GM23338 (cell line): Measurements from ENCODE around the gene OAS3. TPM values are rescaled to one million over a fixed set of nuclear protein-coding genes. Genes with fewer than 3 reads are reported as not detected.

Source experiments
- ATAC-seq: fragments of 200-7000 bp; cut with Tn5 transposase; 3 replicates; pipeline ENCODE4 v1.9.1; 2020
- DNase-seq: peaks from one replicate; pipeline ENCODE4 v3.0.0-alpha.2; 2015; ENCODE audit warnings: low spot score
- H2AFZ ChIP-seq: fragments of 200-600 bp; sonication (generic); 2 replicates; pipeline ENCODE4 v1.8.0; 2016; ENCODE audit warnings: antibody characterized with exemption, mild to moderate bottlenecking, moderate library complexity
- H3F3A ChIP-seq: fragments of 200-600 bp; sonication (generic); replicated peaks from 2 replicates; pipeline ENCODE4 v1.8.0; 2017; ENCODE audit warnings: antibody characterized with exemption, mixed run types, low read depth
- H3K27ac ChIP-seq: fragments of 200-600 bp; sonication (generic); 2 replicates; pipeline ENCODE4 v1.6.1; 2016; ENCODE audit warnings: low read depth
- H3K27me3 ChIP-seq: fragments of 200-600 bp; sonication (generic); 2 replicates; pipeline ENCODE4 v1.8.0; 2016; ENCODE audit warnings: mild to moderate bottlenecking, mixed run types, moderate library complexity; ENCODE audit not compliant: insufficient read depth
- H3K36me3 ChIP-seq: fragments of 200-600 bp; sonication (generic); 2 replicates; pipeline ENCODE4 v1.8.0; 2016; ENCODE audit warnings: mild to moderate bottlenecking; ENCODE audit not compliant: insufficient read depth
- H3K4me1 ChIP-seq: fragments of 200-600 bp; sonication (generic); 2 replicates; pipeline ENCODE4 v1.8.0; 2016; ENCODE audit warnings: mild to moderate bottlenecking, moderate library complexity; ENCODE audit not compliant: insufficient read depth
- H3K4me2 ChIP-seq: fragments of 200-600 bp; sonication (generic); 2 replicates; pipeline ENCODE4 v1.7.1; 2017; ENCODE audit warnings: mixed run types
- H3K4me3 ChIP-seq: fragments of 200-600 bp; sonication (generic); 2 replicates; pipeline ENCODE4 v1.6.1; 2016; ENCODE audit warnings: mixed run types
- H3K79me2 ChIP-seq: fragments of 200-600 bp; sonication (generic); replicated peaks from 2 replicates; pipeline ENCODE4 v1.8.0; 2017; ENCODE audit warnings: mild to moderate bottlenecking; ENCODE audit not compliant: insufficient read depth
- H3K9me2 ChIP-seq: fragments of 200-600 bp; sonication (generic); 2 replicates; pipeline ENCODE4 v1.8.0; 2017; ENCODE audit not compliant: insufficient read depth
- H4K20me1 ChIP-seq: fragments of 200-600 bp; sonication (generic); replicated peaks from 2 replicates; pipeline ENCODE4 v1.8.0; 2017; ENCODE audit warnings: mild to moderate bottlenecking; ENCODE audit not compliant: insufficient read depth
- H3K27ac Mint-ChIP-seq: 2 replicates; pipeline ENCODE4 v1.8.0; 2020; ENCODE audit warnings: inconsistent platforms, mild to moderate bottlenecking, moderate library complexity, mixed read lengths
- H3K27me3 Mint-ChIP-seq: 3 replicates; pipeline ENCODE4 v1.8.0; 2022; ENCODE audit warnings: low read depth, mild to moderate bottlenecking, moderate library complexity, mixed read lengths, inconsistent platforms; ENCODE audit not compliant: insufficient read depth, poor library complexity
- H3K36me3 Mint-ChIP-seq: 3 replicates; pipeline ENCODE4 v1.8.0; 2021; ENCODE audit warnings: low read depth, mild to moderate bottlenecking, inconsistent platforms, moderate library complexity, mixed read lengths
- H3K4me1 Mint-ChIP-seq: 3 replicates; pipeline ENCODE4 v1.8.0; 2020; ENCODE audit warnings: mild to moderate bottlenecking, inconsistent platforms, mixed read lengths
- H3K4me3 Mint-ChIP-seq: 3 replicates; pipeline ENCODE4 v1.8.0; 2021; ENCODE audit warnings: moderate library complexity, mild to moderate bottlenecking, inconsistent platforms, mixed read lengths
- H3K9me3 Mint-ChIP-seq: 3 replicates; pipeline ENCODE4 v1.8.0; 2020; ENCODE audit warnings: moderate library complexity, mild to moderate bottlenecking, inconsistent platforms, mixed read lengths
- EZH2phosphoT487 ChIP-seq: fragments of 200-600 bp; sonication (generic); IDR thresholded peaks from one replicate; pipeline ENCODE4 v1.8.1; 2018; ENCODE audit warnings: antibody characterized with exemption; ENCODE audit not compliant: unreplicated experiment
- JUNB ChIP-seq: IDR thresholded peaks from one replicate; pipeline ENCODE4 v1.6.1; 2016; ENCODE audit warnings: antibody characterized with exemption; ENCODE audit not compliant: unreplicated experiment
- NANOG ChIP-seq: IDR thresholded peaks from 2 replicates; pipeline ENCODE4 v1.6.1; 2016; ENCODE audit warnings: antibody characterized with exemption, borderline replicate concordance
- STAT1 ChIP-seq: IDR thresholded peaks from one replicate; pipeline ENCODE4 v1.6.1; 2016; ENCODE audit warnings: antibody characterized with exemption; ENCODE audit not compliant: unreplicated experiment
- ZNF114 ChIP-seq: fragments of 250-450 bp; sonication (Bioruptor Pico); IDR thresholded peaks from 2 replicates; pipeline ENCODE4 v1.5.0; 2020; ENCODE audit warnings: mild to moderate bottlenecking, moderate library complexity
- ZNF462 ChIP-seq: fragments of 250-450 bp; sonication (Bioruptor Pico); IDR thresholded peaks from 2 replicates; pipeline ENCODE4 v1.5.0; 2020; ENCODE audit warnings: mild to moderate bottlenecking, moderate library complexity
- polyA plus RNA-seq: library from polyadenylated mRNA; unstranded; fragments of >200 nt; fragmentation: Nextera tagmentation; extraction: Ambion mirVana; gene quantifications from 2 replicates; pipeline ENCODE4 v1.2.1, GENCODE V29; 2016
- total RNA-seq: library from RNA; depleted of rRNA; stranded (reverse); fragments of >200 nt; shearing (Covaris generic); gene quantifications from 2 replicates; pipeline ENCODE4 v1.2.3, GENCODE V29; 2014
- TF ChIP-seq, protein P1 (sequence below): IDR thresholded peaks from 2 replicates; pipeline ENCODE4 v1.6.1; 2016; ENCODE audit warnings: antibody characterized with exemption

The OAS3 gene
- total and polyA plus RNA-seq, 2 experiments from 2014 or later, result 0.27 to 1.4 TPM

GRCh38 chr12:112986291-112986800 lies 48.1 kb downstream of the OAS3 start:
- Histone ChIP-seq H2AFZ (no peak overlapping the region), H3K9me2 (peaks cover 9% of the 10 kb centered on the region; the same call in 1 of the 2 replicates), H3K79me2 (no peaks in the 10 kb centered on the region), H3K27me3 (no peaks in the 10 kb centered on the region), H3K36me3 (no peaks in the 10 kb centered on the region; the same call in 1 of the 2 replicates), H3K4me1 (peaks cover 18% of the 10 kb centered on the region; the same call in 1 of the 2 replicates), H3K4me3 (no peak overlapping the region), H4K20me1 (no peaks in the 10 kb centered on the region), H3K4me2 (no peak overlapping the region), H3K27ac (no peak overlapping the region), H3F3A (0 out of 2 replicates have a peak, but pooled peaks cover 4% of the 10 kb centered on the region)
- H3K27me3 Mint-ChIP-seq, result peaks cover 5% of the 10 kb centered on the region
- no peak overlapping the region for H3K4me3 Mint-ChIP-seq
- H3K9me3 Mint-ChIP-seq, result peaks cover 17% of the 10 kb centered on the region
- no peak for DNase-seq
- H3K27ac Mint-ChIP-seq, result no peak overlapping the region
- no peak for TF ChIP-seq ZNF114 (CRISPR knock-in tag)
- no peak for TF ChIP-seq NANOG
- TF ChIP-seq EZH2phosphoT487, result no peak
- H3K4me1 Mint-ChIP-seq, result peaks cover 14% of the 10 kb centered on the region
- ATAC-seq, result no peak
- peaks cover 5% of the 10 kb centered on the region; the same call in 1 of the 3 replicates for H3K36me3 Mint-ChIP-seq

DNA sequence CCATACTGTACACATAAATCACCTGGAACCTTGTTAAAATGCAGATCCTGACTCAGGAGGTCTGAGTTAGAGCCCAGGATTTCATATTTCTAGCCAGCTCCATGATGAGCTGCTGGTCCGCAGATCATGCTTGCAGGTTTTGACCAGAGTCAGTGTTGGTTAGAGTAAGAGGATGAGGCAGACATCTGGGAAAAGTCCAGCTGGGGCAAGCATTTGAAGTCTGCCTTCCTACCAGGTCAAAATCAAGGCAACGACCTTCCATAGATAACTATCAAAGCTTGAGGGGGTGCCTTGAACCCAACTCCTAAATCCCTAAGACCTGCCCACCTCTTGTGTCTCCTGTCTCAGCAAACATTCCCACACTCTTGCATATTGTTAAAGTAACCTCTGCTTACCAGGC lies 49.3 kb downstream of the OAS3 start:
- no peak overlapping the region for H3K4me2 ChIP-seq
- peaks cover 6% of the 10 kb centered on the region; the same call in 1 of the 2 replicates for H3K9me2 ChIP-seq
- H3K27ac ChIP-seq, result no peak overlapping the region
- TF ChIP-seq ZNF114 (CRISPR knock-in tag), result no peak
- H3K4me1 ChIP-seq, result peaks cover 22% of the 10 kb centered on the region; the same call in 1 of the 2 replicates
- no peak overlapping the region for H3K27ac Mint-ChIP-seq
- H3K36me3 Mint-ChIP-seq, result peaks cover 5% of the 10 kb centered on the region; the same call in 1 of the 3 replicates
- H3K4me3 ChIP-seq, result no peak overlapping the region
- H3K9me3 Mint-ChIP-seq, result peaks cover 17% of the 10 kb centered on the region
- H3F3A ChIP-seq, result 0 out of 2 replicates have a peak, but pooled peaks cover 4% of the 10 kb centered on the region
- H3K79me2 ChIP-seq, result no peaks in the 10 kb centered on the region
- no peak overlapping the region for H2AFZ ChIP-seq
- H3K27me3 Mint-ChIP-seq, result peaks cover 5% of the 10 kb centered on the region
- no peaks in the 10 kb centered on the region for H4K20me1 ChIP-seq
- ATAC-seq (no peak), DNase-seq (no peak)
- H3K4me1 Mint-ChIP-seq, result peaks cover 14% of the 10 kb centered on the region
- no peak overlapping the region for H3K4me3 Mint-ChIP-seq
- H3K27me3 ChIP-seq, result no peaks in the 10 kb centered on the region
- H3K36me3 ChIP-seq, result no peaks in the 10 kb centered on the region; the same call in 1 of the 2 replicates

DNA sequence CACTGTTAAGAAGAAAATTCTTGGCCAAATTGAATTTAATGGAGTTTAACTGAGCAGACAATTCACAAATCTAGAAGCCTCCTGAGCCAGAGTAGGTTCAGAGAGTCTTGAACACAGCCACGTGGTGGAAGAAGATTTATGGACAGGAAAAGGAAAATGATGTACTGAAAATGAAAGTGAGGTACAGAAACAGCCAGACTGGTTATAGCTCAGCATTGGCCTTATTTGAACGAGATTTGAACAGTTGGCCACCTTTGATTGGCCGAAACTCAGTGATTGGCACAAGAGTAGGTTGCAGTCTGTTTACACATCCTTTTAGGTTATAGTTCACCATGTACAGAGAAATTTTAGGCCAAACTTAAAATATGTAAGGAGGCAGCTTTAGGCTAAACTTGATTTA lies 50.0 kb downstream of the OAS3 start:
- ATAC-seq, result no peak
- no peak overlapping the region for H3K27ac ChIP-seq
- peaks cover 14% of the 10 kb centered on the region for H3K4me1 Mint-ChIP-seq
- H3K9me2 ChIP-seq, result peaks cover 2% of the 10 kb centered on the region; the same call in 1 of the 2 replicates
- H3K27me3 Mint-ChIP-seq, result peaks cover 5% of the 10 kb centered on the region
- no peak overlapping the region for H3K27ac Mint-ChIP-seq
- H4K20me1 ChIP-seq, result no peaks in the 10 kb centered on the region
- no peak overlapping the region for H3K4me2 ChIP-seq
- H3K4me3 Mint-ChIP-seq, result no peak overlapping the region
- DNase-seq, result no peak
- H3K9me3 Mint-ChIP-seq, result peaks cover 17% of the 10 kb centered on the region
- no peaks in the 10 kb centered on the region for H3K27me3 ChIP-seq
- no peaks in the 10 kb centered on the region for H3K79me2 ChIP-seq
- H3K4me1 ChIP-seq, result peaks cover 22% of the 10 kb centered on the region; the same call in 1 of the 2 replicates
- H2AFZ ChIP-seq, result no peak overlapping the region
- H3K36me3 Mint-ChIP-seq, result peaks cover 5% of the 10 kb centered on the region; the same call in 1 of the 3 replicates
- no peak overlapping the region for H3K4me3 ChIP-seq
- 0 out of 2 replicates have a peak, but pooled peaks cover 4% of the 10 kb centered on the region for H3F3A ChIP-seq
- H3K36me3 ChIP-seq, result no peaks in the 10 kb centered on the region; the same call in 1 of the 2 replicates
- TF ChIP-seq NANOG (no peak), JUNB (no peak), EZH2phosphoT487 (no peak), ZNF462 (CRISPR knock-in tag) (no peak), STAT1 (no peak)
- TF ChIP-seq, protein P1, sequence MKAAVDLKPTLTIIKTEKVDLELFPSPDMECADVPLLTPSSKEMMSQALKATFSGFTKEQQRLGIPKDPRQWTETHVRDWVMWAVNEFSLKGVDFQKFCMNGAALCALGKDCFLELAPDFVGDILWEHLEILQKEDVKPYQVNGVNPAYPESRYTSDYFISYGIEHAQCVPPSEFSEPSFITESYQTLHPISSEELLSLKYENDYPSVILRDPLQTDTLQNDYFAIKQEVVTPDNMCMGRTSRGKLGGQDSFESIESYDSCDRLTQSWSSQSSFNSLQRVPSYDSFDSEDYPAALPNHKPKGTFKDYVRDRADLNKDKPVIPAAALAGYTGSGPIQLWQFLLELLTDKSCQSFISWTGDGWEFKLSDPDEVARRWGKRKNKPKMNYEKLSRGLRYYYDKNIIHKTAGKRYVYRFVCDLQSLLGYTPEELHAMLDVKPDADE, result no peak
